Loucy (cell line): ENCODE measurements around the gene FXR2.

Source experiments
- H2AFZ ChIP-seq: fragments of 200-600 bp; sonication (generic); 2 replicates; pipeline ENCODE4 v1.6.0; 2016; ENCODE audit warnings: antibody characterized with exemption, mild to moderate bottlenecking, low read length, moderate library complexity
- H3F3A ChIP-seq: fragments of 200-600 bp; 2 replicates; pipeline ENCODE4 v1.6.0; 2016; ENCODE audit warnings: antibody characterized with exemption, low read depth, mild to moderate bottlenecking
- H3K27me3 ChIP-seq: fragments of 200-600 bp; sonication (generic); 2 replicates; pipeline ENCODE4 v1.6.1; 2014; ENCODE audit warnings: low read length, mild to moderate bottlenecking; ENCODE audit not compliant: insufficient read depth, poor library complexity, severe bottlenecking
- H3K36me3 ChIP-seq: fragments of 200-600 bp; sonication (generic); 2 replicates; pipeline ENCODE4 v1.6.1; 2016; ENCODE audit warnings: low read length; ENCODE audit not compliant: insufficient read depth
- H3K4me1 ChIP-seq: fragments of 200-600 bp; sonication (generic); 2 replicates; pipeline ENCODE4 v1.5.1; 2014; ENCODE audit warnings: low read length, mild to moderate bottlenecking; ENCODE audit not compliant: insufficient read depth, poor library complexity, severe bottlenecking
- H3K4me2 ChIP-seq: fragments of 200-600 bp; sonication (generic); 2 replicates; pipeline ENCODE4 v1.6.0; 2014; ENCODE audit warnings: antibody characterized with exemption, low read length, low read depth, mild to moderate bottlenecking; ENCODE audit not compliant: poor library complexity, severe bottlenecking
- H3K4me3 ChIP-seq: fragments of 200-600 bp; sonication (generic); 2 replicates; pipeline ENCODE4 v1.5.1; 2014; ENCODE audit warnings: low read length, mild to moderate bottlenecking, mixed read lengths; ENCODE audit not compliant: poor library complexity, severe bottlenecking
- H3K79me2 ChIP-seq: fragments of 200-600 bp; sonication (generic); 2 replicates; pipeline ENCODE4 v1.6.1; 2014; ENCODE audit warnings: low read length; ENCODE audit not compliant: insufficient read depth
- H3K9ac ChIP-seq: fragments of 200-600 bp; sonication (generic); 2 replicates; pipeline ENCODE4 v1.6.0; 2014; ENCODE audit warnings: mild to moderate bottlenecking, low read depth, low read length, moderate library complexity; ENCODE audit not compliant: poor library complexity, severe bottlenecking
- H3K9me2 ChIP-seq: fragments of 200-600 bp; sonication (generic); replicated peaks from 2 replicates; pipeline ENCODE4 v1.6.1; 2016; ENCODE audit warnings: low read depth, low read length, mixed read lengths
- H3K9me3 ChIP-seq: fragments of 200-600 bp; sonication (generic); 2 replicates; pipeline ENCODE4 v1.6.1; 2014; ENCODE audit warnings: mild to moderate bottlenecking, antibody characterized with exemption, low read length, low read depth; ENCODE audit not compliant: insufficient read depth
- H4K20me1 ChIP-seq: fragments of 200-600 bp; sonication (generic); 2 replicates; pipeline ENCODE4 v1.6.0; 2014; ENCODE audit warnings: antibody characterized with exemption, low read length, mild to moderate bottlenecking; ENCODE audit not compliant: insufficient read depth, poor library complexity, severe bottlenecking
- EZH2phosphoT487 ChIP-seq: fragments of 200-600 bp; IDR thresholded peaks from 2 replicates; pipeline ENCODE4 v1.6.1; 2018; ENCODE audit warnings: antibody characterized with exemption, mild to moderate bottlenecking, moderate library complexity, borderline replicate concordance
- TF ChIP-seq, protein P1 (sequence below): fragments of 200-600 bp; sonication (generic); conservative IDR thresholded peaks from 2 replicates; pipeline ENCODE4 v1.5.1; 2014; ENCODE audit warnings: mild to moderate bottlenecking, antibody characterized with exemption, low read length

Gene FXR2

DNA sequence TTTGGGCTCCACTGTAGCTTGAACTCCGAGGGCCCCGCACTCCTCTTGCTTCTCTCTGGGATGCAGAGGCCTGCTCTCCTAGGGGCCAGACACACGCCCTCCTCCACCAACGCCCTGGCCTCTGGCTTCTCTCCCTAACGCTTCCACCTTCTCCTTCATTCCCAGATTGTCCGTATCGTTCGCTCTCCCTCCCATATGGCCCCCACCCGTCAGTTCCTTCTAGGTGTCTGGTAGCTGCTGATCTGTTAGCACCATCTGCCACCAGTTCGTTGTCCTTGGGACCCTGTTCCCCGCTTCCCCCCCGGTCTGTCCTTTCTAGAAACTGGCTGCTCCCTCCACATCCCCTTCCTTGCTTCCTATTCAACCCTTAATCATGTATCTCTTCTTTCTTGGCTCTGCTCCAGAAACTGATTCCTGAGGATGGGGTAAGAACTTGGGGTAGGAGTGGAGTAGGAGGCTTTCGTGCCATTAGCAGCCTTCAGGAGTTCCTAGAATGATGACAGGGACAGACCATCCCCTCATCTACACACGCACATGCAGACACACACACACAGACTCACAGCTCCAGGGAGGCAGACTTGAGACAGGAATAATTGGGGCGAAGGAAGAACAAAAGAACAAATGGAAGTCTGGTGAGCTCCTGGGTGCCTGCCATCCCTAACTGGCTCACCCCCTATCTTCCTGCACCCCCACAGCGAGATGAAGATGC, 40.3 kb upstream of the FXR2 start:
- H3K4me1 ChIP-seq, result no peaks in the 10 kb centered on the region
- TF ChIP-seq, protein P1, sequence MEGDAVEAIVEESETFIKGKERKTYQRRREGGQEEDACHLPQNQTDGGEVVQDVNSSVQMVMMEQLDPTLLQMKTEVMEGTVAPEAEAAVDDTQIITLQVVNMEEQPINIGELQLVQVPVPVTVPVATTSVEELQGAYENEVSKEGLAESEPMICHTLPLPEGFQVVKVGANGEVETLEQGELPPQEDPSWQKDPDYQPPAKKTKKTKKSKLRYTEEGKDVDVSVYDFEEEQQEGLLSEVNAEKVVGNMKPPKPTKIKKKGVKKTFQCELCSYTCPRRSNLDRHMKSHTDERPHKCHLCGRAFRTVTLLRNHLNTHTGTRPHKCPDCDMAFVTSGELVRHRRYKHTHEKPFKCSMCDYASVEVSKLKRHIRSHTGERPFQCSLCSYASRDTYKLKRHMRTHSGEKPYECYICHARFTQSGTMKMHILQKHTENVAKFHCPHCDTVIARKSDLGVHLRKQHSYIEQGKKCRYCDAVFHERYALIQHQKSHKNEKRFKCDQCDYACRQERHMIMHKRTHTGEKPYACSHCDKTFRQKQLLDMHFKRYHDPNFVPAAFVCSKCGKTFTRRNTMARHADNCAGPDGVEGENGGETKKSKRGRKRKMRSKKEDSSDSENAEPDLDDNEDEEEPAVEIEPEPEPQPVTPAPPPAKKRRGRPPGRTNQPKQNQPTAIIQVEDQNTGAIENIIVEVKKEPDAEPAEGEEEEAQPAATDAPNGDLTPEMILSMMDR, result no peak
- no peak for TF ChIP-seq EZH2phosphoT487
- H3K36me3 ChIP-seq, result no peaks in the 10 kb centered on the region
- H3F3A ChIP-seq, result no peaks in the 10 kb centered on the region
- no peaks in the 10 kb centered on the region for H3K79me2 ChIP-seq
- no peaks in the 10 kb centered on the region for H3K27me3 ChIP-seq
- no peak overlapping the region for H2AFZ ChIP-seq
- no peaks in the 10 kb centered on the region for H3K9me2 ChIP-seq
- no peak overlapping the region for H3K4me3 ChIP-seq
- H3K4me2 ChIP-seq, result no peak overlapping the region
- no peaks in the 10 kb centered on the region for H4K20me1 ChIP-seq
- H3K9me3 ChIP-seq, result no peaks in the 10 kb centered on the region
- no peak overlapping the region for H3K9ac ChIP-seq

DNA sequence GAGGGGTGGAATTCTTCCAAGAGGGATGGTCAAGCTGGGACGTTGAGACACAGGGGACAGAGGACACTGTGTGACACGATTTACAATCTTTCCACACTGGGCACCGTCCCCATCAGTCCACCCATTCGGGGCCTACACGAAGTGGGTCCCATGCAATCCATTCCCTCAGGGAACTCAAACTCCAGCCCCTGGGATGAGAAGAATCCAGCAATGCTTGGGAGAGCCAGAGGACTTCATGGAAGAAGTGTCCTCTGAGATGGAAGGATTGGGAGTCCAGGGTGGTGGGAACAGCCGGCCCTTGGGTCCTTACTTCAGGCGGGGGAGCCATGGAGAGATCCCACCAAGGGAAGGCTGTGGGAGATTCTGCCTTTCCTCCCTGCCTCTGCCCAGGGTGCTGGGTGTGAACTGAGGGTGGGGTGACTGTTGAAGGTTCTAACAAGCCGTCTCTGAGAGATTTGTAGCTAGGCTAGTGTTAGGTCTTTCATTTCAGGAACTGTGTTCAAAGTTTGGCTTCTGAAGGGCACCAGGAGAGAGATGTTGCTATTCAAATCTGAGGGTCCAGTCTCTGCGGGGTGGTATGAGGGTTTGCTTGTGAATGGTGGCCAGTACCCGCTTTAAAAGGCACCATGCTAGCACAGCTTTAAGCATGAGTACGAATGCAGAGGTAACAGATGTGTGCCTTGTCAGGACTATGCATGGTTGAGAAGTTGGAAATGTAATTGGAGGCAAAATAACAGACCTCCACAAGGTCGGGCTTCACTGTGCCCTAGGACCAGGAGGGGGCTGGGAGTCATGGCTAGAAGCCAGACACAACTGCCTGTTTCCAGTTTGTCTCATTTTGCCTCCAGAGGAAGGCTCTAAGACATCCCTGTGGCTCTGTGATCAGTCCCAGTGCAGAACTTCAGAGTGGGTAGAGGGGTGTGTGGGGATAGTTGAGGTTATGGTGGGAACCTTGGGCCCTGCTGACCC, 38.0 kb upstream of the FXR2 start:
- TF ChIP-seq, protein P1, result no peak
- TF ChIP-seq EZH2phosphoT487, result no peak
- no peak overlapping the region for H3K4me3 ChIP-seq
- no peak overlapping the region for H3K9ac ChIP-seq
- H3K36me3 ChIP-seq, result no peaks in the 10 kb centered on the region
- H3K4me2 ChIP-seq, result no peak overlapping the region
- no peaks in the 10 kb centered on the region for H3K79me2 ChIP-seq
- H2AFZ ChIP-seq, result no peak overlapping the region
- H3K9me2 ChIP-seq, result no peaks in the 10 kb centered on the region
- no peaks in the 10 kb centered on the region for H3F3A ChIP-seq
- H3K9me3 ChIP-seq, result no peaks in the 10 kb centered on the region
- no peaks in the 10 kb centered on the region for H4K20me1 ChIP-seq
- no peaks in the 10 kb centered on the region for H3K27me3 ChIP-seq
- H3K4me1 ChIP-seq, result no peaks in the 10 kb centered on the region

DNA sequence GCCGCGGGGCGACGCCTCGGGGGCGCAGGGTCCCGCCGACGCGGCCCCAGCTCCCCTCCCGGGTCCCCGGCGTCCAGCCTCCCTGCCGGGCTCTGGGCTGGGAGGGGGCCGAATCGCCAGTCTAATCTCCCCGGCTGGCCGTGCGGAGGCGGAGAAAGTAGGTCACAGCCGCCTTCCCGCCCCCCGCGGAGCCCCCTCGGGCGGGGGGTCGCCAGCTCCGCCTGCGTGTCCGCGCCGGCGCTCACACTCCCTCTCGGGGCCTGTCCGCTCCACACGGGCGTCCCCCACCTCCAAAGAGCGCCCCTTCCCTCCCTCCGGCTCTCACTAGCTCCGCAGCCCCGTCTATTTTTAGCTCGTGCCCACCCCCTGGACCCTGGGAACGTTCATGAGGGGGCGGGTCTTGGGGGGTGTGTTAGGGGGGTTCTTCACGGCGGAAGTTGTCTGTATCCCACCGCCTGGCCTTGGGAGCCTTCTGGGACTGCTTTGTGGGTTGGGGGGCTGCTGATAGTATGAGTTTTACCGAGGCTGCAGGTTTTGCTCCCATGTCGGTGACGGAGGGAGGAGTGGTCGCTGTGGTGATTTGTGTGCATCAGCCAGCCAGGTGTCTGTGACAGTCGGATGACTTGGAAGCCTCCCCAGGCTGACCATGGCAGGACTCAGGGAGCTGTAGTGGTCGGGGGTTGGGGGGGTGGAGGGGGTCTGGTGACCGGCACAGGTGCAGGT, 37.1 kb upstream of the FXR2 start:
- no peak overlapping the region for H2AFZ ChIP-seq

More for the DNA sequence above, 37.1 kb upstream of the FXR2 start:
- no peaks in the 10 kb centered on the region for H3K9me2 ChIP-seq
- no peak for TF ChIP-seq EZH2phosphoT487
- TF ChIP-seq, protein P1, result no peak
- H3K27me3 ChIP-seq, result no peaks in the 10 kb centered on the region
- H3K9me3 ChIP-seq, result no peaks in the 10 kb centered on the region
- no peak overlapping the region for H3K9ac ChIP-seq
- H3K79me2 ChIP-seq, result no peaks in the 10 kb centered on the region
- no peaks in the 10 kb centered on the region for H3K4me1 ChIP-seq
- H3K4me3 ChIP-seq, result no peak overlapping the region
- no peaks in the 10 kb centered on the region for H3F3A ChIP-seq
- H3K36me3 ChIP-seq, result no peaks in the 10 kb centered on the region
- H3K4me2 ChIP-seq, result no peak overlapping the region
- no peaks in the 10 kb centered on the region for H4K20me1 ChIP-seq
